Ramos (cell line): ENCODE data around the gene CENPF.
"Not testable (repeated sequence)": the region's sequence is repeated elsewhere in the genome, so short reads cannot be mapped to it uniquely, and the experiment has no call there.

Experiments used
- in situ Hi-C: fragments of 300-500 bp; cut with MboI; formaldehyde crosslinking; loops from one replicate; pipeline ENCODE4 v1.14.3; 2022; ENCODE audit warnings: low sequenced_read_pairs; ENCODE audit not compliant: unreplicated experiment

Gene CENPF, protein sequence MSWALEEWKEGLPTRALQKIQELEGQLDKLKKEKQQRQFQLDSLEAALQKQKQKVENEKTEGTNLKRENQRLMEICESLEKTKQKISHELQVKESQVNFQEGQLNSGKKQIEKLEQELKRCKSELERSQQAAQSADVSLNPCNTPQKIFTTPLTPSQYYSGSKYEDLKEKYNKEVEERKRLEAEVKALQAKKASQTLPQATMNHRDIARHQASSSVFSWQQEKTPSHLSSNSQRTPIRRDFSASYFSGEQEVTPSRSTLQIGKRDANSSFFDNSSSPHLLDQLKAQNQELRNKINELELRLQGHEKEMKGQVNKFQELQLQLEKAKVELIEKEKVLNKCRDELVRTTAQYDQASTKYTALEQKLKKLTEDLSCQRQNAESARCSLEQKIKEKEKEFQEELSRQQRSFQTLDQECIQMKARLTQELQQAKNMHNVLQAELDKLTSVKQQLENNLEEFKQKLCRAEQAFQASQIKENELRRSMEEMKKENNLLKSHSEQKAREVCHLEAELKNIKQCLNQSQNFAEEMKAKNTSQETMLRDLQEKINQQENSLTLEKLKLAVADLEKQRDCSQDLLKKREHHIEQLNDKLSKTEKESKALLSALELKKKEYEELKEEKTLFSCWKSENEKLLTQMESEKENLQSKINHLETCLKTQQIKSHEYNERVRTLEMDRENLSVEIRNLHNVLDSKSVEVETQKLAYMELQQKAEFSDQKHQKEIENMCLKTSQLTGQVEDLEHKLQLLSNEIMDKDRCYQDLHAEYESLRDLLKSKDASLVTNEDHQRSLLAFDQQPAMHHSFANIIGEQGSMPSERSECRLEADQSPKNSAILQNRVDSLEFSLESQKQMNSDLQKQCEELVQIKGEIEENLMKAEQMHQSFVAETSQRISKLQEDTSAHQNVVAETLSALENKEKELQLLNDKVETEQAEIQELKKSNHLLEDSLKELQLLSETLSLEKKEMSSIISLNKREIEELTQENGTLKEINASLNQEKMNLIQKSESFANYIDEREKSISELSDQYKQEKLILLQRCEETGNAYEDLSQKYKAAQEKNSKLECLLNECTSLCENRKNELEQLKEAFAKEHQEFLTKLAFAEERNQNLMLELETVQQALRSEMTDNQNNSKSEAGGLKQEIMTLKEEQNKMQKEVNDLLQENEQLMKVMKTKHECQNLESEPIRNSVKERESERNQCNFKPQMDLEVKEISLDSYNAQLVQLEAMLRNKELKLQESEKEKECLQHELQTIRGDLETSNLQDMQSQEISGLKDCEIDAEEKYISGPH (N-terminal part only)

DNA sequence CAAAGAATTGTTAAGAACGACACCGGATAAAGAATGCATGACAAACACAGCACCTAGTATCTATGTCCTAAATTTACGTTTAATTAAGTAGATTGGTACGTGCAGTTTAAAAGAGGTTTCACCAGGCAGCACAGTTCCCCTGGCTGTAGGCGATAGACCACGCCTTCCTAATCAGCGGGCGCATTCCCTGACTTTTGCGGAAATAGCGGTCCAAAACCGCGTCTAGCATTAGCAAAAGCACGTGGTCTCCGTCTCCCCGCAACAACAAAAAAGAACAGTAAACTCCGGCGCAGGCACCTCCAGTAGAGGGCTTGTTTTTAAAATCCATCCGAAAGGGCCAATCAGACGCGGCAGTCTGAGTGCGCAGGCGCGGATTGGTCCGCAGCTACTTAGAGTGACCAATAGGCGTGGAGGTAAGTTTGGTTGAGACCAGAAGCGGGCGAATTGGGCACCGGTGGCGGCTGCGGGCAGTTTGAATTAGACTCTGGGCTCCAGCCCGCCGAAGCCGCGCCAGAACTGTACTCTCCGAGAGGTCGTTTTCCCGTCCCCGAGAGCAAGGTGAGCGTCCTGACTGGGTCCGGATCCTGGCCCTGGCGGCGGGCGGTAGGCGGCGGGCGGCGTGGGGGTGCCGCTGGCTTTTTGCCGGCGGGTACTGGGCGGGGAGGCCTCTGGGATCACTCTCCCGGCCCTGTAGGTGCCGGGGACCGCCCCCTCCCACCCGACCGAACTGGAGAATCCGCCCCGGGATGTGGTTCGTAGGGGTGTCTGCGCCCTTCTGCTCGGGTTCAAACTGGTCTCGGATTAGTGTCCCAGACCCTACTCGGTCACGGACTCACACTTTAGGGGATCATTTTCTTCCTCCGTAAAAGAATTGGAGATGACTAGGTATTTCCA lies at the start of gene CENPF:
Gene CENPF, plus strand, starts transcription at position 432 of the 894 bp plus-strand sequence. CDS start 10,560 bp downstream, outside the sequence.
- in situ Hi-C loops = no loop called here

DNA sequence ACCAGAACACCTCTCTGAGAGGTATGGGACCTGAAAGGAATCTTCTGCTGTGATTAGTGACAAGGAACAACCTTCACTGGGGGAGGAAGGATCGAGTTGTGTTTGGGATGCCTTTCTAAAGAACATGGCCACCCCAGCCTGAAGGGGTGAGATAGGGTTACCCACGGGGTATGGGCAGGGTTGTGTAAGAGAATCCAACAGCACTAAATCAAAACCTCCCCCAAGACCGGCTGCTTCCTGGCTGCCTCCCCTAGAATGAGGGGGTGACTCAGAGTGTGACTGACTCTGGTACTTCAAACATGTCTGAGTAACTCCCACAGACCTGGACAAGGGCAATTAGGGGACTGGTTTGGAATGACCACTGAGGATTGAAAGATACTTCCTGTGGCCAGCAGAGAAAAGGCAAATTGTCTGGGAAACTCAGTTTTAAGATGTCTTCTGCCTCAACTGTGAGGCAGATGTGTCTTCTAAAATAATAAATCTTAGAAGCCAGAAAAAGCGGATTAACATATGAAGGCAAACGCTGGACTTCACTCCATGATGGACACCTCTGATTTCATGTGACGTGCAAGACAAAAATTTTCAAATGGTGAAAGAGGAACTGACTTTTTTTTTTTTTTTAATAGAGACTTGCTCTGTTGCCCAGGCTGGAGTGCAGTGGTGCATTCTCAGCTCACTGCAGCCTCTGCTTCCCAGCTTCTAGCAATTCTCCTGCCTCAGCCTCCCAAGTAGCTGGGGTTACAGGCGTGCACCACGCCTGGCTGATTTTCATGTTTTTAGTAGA lies 44.9 kb upstream of the CENPF start:
- in situ Hi-C loops = no loop called here

DNA sequence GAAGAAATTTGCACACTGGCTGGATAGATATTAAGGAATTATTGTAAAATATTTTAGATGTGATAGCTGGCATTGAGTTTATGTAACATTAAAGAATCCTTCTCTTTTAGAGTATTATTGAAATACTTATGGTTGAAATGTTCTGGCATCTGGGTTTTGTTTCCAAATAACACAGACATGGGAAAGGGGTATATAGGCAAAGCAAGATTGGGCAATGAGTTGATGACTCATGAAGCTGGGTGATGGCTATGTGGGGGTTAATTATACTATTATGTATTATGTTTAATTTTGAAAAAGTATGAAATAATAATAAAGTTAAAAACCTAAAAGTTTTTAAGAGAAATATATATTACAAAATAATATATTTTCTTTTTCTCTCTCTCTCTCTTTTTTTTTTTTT lies 39.1 kb upstream of the CENPF start:
- in situ Hi-C loops = no loop called here

DNA sequence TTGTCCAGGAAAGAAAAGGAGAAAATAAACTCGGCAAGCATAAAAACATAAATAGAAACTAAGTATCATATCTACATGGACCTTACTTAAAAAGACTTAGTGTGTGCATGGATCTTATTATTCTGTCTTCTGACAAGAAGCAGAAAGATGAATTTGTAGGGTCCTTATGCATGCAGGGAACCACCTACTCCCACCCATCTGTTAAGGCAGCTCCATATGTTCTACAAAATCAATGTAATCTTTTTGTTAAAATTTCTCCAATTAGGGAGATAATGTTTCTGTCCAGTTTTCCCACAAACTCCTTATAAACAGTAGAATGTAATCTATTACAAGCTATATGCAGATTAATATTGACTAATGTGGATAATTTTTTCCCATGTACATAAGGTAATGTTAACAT lies 37.7 kb upstream of the CENPF start:
- in situ Hi-C loops = no loop called here

DNA sequence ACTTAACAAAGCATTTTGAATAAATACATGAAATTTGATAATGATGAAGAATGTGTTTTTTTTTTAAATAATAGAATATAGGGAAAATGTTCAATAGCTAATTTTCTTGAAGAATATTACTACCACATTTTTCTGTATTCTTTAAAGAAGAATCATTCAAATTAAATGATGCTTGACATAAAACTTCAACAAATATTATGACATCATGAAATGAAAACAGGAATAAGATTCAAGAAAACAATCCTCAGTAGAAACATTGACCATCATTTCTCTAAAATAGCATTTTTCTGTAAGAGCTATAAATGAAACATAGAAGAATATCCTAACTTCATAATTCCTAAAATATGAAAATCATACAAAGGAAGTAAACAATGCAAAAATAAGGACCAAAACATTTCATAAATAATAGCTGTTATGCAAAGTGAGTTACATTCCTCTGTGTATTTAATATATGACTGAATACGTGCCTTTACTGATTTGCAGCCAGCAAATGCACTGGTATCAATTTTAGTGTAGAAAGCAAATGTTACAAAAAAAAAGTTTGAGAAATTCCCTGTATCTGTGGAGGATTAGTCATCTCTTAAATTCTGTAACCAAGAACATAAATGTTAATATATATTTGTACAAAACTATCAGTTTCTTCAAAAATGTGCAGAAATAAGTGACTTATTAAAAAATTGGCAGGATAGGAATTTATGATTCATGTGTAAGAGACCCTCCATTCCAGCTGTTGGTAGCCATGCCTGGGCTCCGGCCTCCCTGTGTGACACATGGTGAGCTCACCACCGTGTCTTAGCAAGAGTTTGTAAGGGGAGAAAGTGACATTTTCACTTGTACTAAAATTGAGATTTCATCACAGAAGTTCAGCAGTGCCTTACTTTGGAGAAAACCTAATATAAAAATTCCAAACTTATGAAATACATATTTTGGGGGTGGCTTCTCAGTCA lies 36.6 kb upstream of the CENPF start:
- in situ Hi-C loops = no loop called here

DNA sequence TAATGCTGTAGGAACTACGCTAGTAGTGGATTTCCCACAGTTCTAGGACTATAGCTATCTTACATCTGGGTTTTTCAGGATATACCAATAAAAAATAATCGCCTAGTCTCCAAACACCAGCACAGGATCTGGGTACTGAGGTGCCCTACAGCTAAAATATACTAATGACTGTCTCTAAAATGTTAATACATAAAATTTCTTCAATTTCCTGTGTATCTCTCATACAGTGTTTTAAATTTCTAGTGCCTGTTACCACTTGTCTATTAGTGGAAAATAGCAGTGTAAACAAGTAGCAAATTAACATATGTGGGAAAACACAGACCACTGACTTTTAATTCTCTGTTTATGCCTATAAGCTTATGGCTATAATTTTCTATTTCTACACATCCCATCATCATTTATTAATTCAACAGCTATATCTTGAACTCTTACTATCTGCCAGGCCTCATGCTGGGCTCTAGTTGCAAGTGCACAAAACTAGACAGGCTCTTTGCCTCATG lies 35.5 kb upstream of the CENPF start:
- in situ Hi-C loops = no loop called here

DNA sequence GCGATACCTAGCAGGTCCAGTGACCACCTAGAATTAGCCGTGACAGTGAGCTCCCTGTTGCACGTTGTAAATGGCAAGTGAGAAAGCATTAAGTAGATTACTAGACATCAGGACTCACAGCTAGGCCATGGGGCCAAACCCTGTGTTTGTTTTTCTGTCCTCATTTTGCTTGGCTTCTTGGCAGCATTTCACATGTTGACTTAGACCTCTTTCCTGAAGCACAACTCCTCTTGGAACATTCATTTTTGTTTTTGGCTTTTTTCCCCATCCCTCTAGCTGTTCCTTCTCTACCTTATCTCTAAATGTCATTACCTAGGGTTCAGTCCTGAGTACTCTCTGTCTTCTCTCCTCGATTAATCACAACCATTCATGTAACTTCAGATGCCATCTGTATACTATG lies 34.7 kb upstream of the CENPF start:
- in situ Hi-C loops = no loop called here

DNA sequence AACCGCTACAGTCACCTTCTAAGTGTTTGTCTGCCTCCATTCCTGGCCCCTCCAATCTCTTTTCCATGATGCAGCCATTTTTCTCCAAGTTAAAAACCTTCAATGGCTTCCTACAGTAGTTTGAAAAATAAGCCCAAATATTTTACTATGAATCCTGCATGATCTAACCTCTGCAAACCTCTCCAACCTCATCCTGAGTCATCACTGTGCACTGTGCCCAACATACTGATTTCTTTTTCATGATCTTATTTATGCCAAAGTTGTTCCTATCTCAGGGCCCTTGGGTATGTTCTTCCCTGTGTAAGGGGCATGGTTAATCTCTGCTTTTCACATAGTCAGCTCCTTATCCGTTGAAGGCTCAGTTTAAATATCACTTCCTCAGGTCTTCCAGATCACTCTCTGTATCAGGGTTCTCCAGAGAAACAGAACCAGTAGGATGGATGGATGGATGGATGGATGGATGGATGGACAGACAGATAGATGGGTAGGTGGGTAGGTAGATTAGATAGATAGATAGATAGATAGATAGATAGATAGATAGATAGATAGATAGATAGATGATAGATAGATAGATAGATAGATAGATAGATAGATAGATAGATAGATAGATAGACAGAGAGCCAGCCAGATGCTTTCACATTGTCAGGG lies 33.5 kb upstream of the CENPF start:
- in situ Hi-C loops = no loop called here

DNA sequence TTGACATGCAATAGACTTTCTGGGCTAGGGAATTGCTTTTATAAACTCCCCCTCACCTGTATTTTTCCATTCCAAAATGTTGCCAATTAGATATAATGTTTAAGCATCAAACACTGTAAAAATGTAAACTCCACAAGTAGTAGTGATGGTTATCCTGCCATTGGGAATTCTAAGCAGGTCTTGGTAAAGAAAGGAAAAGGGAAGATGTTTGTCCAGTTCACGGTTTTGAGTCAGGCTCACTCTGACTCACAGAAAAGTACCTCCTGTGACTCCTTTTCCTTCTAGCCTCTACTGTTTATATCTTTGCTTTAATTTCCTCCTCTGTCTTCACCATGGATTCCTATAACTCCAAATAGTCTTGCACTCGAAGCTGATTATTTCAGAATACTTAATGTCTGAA lies 32.6 kb upstream of the CENPF start:
- in situ Hi-C loops = no loop called here

DNA sequence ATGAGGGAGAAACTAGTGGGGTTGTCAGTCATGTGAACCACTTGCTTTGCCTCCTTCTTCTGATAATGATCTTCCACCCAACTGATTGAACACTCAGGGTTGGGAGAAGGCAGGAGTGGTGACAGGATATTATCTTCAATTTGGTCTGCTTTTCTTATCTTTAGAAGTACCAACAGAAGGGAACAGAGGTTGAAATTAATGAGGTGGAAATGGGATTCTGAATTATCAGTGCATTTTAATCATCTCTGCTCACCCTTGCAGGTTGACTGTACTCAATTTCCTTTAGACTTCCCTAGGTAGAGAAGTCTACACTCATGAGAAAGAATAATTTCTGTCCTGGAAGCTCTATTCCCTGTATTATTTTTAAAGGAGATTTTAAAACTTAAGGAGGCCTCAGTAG lies 31.7 kb upstream of the CENPF start:
- in situ Hi-C loops = no loop called here

DNA sequence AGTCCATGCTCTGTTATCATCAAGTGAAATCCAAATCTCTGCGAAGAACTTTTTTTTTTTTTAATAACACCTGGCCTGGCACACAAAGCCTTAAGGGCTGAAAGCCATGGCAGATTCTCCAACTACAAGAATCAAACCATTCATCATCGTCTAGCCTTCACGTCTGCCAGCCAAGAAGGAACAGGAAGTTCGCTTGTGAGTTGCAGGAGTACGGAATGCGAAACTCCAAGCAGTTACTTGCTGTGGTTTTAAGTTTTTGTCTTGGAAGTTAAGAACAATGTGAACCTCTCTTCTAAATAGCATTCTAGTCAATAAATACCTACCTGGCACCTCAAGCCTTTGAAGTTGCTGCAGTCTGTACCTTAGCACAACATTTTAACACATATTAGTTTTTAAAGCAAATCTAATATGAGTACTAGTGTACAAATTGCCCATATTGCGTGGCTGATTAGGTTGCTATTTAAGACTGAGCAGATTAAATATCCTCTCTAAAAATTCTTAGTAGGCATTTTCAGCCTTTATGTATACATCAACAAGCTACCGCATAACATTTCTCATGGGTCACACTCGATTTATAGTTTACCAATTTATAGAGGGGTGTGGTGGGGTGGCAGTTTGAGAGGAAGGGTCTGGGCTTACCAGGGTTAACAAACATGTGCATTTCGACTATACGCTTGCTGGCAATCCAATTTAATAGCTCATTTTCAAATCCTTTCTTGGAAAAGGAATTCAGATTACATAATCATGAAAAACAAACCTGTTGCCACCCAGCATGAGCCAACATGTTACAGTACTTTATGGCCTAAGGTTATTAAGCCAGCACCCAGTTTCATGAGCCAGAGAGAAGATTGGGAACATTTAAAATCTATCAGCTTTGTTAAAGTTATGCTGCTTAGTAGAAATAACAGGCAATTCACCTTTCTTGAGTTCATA lies 29.3 kb upstream of the CENPF start:
- in situ Hi-C loops = no loop called here

DNA sequence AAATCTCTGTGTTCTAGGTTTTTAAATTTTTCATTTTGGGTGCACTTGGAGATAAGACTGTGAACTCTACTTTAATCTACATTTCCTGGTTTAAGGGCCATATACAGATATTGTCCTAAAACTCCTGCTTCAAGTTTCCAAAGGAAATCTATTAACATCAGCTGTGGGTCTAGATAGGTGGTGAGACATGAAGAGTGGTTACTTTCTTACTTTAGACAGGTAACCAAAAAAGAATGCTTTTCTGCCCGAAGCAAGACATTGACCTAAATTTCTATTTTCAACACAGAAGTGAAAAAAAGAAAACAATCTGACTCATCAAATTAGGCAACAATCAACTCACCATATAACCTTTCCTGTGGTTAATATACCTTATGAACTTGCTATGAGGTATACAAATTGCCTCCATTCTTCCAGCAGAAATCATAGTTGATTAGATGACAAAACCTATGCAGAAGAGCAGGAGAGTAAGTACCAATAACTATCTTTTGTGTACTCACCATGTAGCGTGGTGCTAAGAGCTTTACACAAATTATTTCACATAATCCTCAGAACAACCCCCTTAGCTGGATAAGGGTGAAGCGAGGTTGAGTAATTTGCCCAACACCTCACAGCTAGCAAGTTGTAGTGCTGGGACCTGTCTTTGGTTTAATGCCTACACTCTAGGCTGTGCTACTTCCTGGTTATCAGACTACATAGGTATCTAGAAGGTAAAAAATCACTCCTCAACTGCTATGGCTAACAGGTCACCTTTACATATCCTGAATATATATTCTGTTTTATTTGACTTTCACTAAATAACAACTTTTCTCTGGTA lies 28.2 kb upstream of the CENPF start:
- in situ Hi-C loops = no loop called here

DNA sequence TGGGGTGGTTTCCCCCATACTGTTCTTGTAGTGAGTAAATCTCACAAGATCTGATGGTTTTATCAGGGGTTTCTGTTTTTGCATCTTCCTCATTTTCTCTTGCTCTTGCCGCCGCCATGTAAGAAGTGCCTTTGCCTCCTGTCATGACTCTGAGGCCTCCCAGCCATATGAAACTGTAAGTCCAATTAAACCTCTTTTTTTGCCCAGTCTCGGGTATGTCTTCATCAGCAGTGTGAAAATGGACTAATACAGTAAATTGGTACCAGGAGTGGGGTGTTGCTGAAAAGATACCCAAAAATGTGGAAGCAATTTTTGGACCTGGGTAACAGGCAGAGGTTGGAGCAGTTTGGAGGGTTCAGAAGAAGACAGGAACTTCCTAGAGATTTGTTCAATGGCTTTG lies 26.9 kb upstream of the CENPF start:
- in situ Hi-C loops = not testable (repeated sequence)

DNA sequence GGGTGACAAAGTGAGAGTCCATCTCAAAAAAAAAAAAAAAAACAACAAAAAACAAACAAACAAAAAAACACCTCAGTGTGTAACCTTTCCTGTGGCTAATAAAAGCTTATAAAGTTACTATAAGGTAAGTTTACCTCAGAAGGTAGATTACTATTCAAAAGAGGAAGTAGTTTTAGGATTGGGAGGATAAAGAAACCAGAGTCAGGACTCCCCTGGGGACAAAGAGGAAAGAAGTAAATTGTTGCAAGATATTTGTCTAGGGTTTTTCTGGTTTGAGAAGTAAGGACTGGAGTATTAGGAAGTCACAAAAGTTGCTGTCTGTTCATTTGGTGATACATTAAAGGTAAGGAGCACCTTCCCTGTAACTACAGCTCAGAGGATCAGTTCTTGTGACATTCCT lies 23.8 kb upstream of the CENPF start:
- in situ Hi-C loops = no loop called here

DNA sequence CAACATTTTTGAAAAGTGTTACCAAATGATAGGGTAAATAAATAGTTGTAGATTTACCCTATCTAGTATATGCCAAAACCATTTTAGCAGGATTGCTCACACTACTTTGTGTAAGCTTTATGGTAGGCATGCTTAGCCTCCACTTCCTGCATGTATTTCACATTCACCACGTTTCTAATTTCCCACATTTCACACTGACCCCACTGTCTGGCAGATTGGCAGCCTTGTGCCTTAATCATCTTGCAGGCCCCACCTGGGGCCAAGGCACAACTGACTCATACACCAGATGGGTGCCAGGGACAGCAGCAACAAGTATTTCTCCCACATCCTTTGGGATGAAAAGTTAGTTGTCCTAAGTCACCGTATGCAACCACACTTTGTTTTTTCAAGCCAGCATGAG lies 21.2 kb upstream of the CENPF start:
- in situ Hi-C loops = no loop called here
